ENCODE data around the gene ACLY.

Gene ACLY

GRCh38 chr17:41891135-41892020 lies 27.4 kb downstream of the ACLY start:
- no peak for TF ChIP-seq CTCF (IDR thresholded peaks at IDR 0.05)

- TF ChIP-seq CTCF (IDR thresholded peaks at IDR 0.05) = no peak
Observed at GRCh38 chr17:41888332-41888965, 30.3 kb downstream of the ACLY start.

GRCh38 chr17:41885733-41886132 lies 33.0 kb downstream of the ACLY start:
- TF ChIP-seq CTCF (IDR thresholded peaks at IDR 0.05) = no peak; the same call in 1 of the 2 replicates

GRCh38 chr17:41882756-41883155 lies 36.0 kb downstream of the ACLY start:
- TF ChIP-seq CTCF (IDR thresholded peaks at IDR 0.05) = no peak

GRCh38 chr17:41880130-41880529 lies 38.6 kb downstream of the ACLY start:
- no peak for TF ChIP-seq CTCF (IDR thresholded peaks at IDR 0.05)

GRCh38 chr17:41873559-41874292 lies 45.0 kb downstream of the ACLY start:
- TF ChIP-seq CTCF (IDR thresholded peaks at IDR 0.05) = no peak

- no peak for TF ChIP-seq CTCF (IDR thresholded peaks at IDR 0.05)
Observed at GRCh38 chr17:41871789-41872188, 47.0 kb downstream of the ACLY start.
